GM19023 (cell line): ENCODE results near the gene PAPPA2.

Source experiments
- ATAC-seq: cut with Tn5 transposase; IDR thresholded peaks from one replicate; pipeline ENCODE4 v1.9.1; 2021; ENCODE audit warnings: mild to moderate bottlenecking, moderate library complexity; ENCODE audit not compliant: unreplicated experiment

PAPPA2 gene

GRCh38 chr1:176880955-176881595 lies 418.1 kb downstream of the PAPPA2 start:
- ATAC-seq, result no peak

GRCh38 chr1:176884286-176884685 lies 421.3 kb downstream of the PAPPA2 start:
- ATAC-seq, result no peak

- no peak for ATAC-seq
Measured at GRCh38 chr1:176884911-176885310, 421.9 kb downstream of the PAPPA2 start.

GRCh38 chr1:176885341-176885740 lies 422.4 kb downstream of the PAPPA2 start:
- no peak for ATAC-seq

- no peak for ATAC-seq
Measured at GRCh38 chr1:176885751-176886150, 422.8 kb downstream of the PAPPA2 start.

GRCh38 chr1:176888471-176889032 lies 425.6 kb downstream of the PAPPA2 start:
- no peak for ATAC-seq

- ATAC-seq, result no peak
Measured at GRCh38 chr1:176893625-176894352, 430.8 kb downstream of the PAPPA2 start.

GRCh38 chr1:176894450-176894849 lies 431.5 kb downstream of the PAPPA2 start:
- ATAC-seq, result no peak
